ENCODE results near the gene MALAT1. TPM values are rescaled to one million over a fixed set of nuclear protein-coding genes. Genes with fewer than 3 reads are reported as not detected.
A peak's percentile ranks its signal among the peaks of the same experiment; 100 is the strongest.
"Not testable (repeated sequence)": the region's sequence is repeated elsewhere in the genome, so short reads cannot be mapped to it uniquely, and the experiment has no call there.

The MALAT1 gene
- total RNA-seq (over 10,000 TPM; 29,995 to 30,085 TPM), polyA plus RNA-seq (1,000 to 10,000 TPM; 1,355 to 3,419 (median 2,188) TPM), total RNA-seq (2,229 to 17,357 (median 9,530) reads per million in 6 experiments)

DNA sequence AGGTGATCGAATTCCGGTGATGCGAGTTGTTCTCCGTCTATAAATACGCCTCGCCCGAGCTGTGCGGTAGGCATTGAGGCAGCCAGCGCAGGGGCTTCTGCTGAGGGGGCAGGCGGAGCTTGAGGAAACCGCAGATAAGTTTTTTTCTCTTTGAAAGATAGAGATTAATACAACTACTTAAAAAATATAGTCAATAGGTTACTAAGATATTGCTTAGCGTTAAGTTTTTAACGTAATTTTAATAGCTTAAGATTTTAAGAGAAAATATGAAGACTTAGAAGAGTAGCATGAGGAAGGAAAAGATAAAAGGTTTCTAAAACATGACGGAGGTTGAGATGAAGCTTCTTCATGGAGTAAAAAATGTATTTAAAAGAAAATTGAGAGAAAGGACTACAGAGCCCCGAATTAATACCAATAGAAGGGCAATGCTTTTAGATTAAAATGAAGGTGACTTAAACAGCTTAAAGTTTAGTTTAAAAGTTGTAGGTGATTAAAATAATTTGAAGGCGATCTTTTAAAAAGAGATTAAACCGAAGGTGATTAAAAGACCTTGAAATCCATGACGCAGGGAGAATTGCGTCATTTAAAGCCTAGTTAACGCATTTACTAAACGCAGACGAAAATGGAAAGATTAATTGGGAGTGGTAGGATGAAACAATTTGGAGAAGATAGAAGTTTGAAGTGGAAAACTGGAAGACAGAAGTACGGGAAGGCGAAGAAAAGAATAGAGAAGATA, at the start of gene MALAT1:
Gene MALAT1 (plus strand): TSS at position 69 of the 736 bp plus-strand sequence.
- DNase-seq (peak; percentile 87 to 98 (median 94)), ATAC-seq (peak; percentile 21 to 23)
- Mint-ChIP-seq H3K4me1 (peaks cover 22 to 39% (median 28%) of the 10 kb centered on the region in 4 donors), H3K27me3 (no peaks in the 10 kb centered on the region), H3K4me3 (no peak within 1 kb of the TSS), H3K36me3 (peaks cover 0 to 9% (median 7%) of the 10 kb centered on the region in 3 donors), H3K9me3 (no peaks in the 10 kb centered on the region), H3K27ac (no peak within 1 kb of the TSS)
- POLR2A ChIA-PET, result interaction anchor here (0.6 to 24.9 kb wide), 55 partner anchors 9 to 1949 kb away, joined by 3 to 2047 read pairs (median 6); partner anchors contain the start of genes CAPN1, CCDC85B, CD248 and CDC42EP2

GRCh38 chr11:65451301-65451700, 47.5 kb upstream of the MALAT1 start:
- H3K4me3 Mint-ChIP-seq, H3K27ac Mint-ChIP-seq, H3K27me3 Mint-ChIP-seq, POLR2A ChIA-PET, H3K36me3 Mint-ChIP-seq, H3K9me3 Mint-ChIP-seq, DNase-seq, ATAC-seq: not testable (repeated sequence)
- peaks cover 3 to 35% (median 17%) of the 10 kb centered on the region in 4 donors for H3K4me1 Mint-ChIP-seq

- H3K27ac Mint-ChIP-seq, H3K4me3 Mint-ChIP-seq, POLR2A ChIA-PET: not testable (repeated sequence)
Measured at GRCh38 chr11:65452259-65452658, 46.6 kb upstream of the MALAT1 start.

GRCh38 chr11:65452806-65453490, 45.9 kb upstream of the MALAT1 start:
- POLR2A ChIA-PET, result interaction anchor here (0.6 to 1.1 kb wide), 4 partner anchors 17 to 56 kb away, joined by 3 to 8 read pairs (median 4); no protein-coding TSS in a partner anchor
- ATAC-seq, result no peak

More at GRCh38 chr11:65452259-65452658, 46.6 kb upstream of the MALAT1 start:
- not testable (repeated sequence) for H3K9me3 Mint-ChIP-seq, ATAC-seq, H3K27me3 Mint-ChIP-seq, DNase-seq, H3K36me3 Mint-ChIP-seq
- H3K4me1 Mint-ChIP-seq, result peaks cover 3 to 39% (median 20%) of the 10 kb centered on the region in 4 donors

GRCh38 chr11:65454311-65454695, 44.5 kb upstream of the MALAT1 start:
- DNase-seq (no peak), ATAC-seq (no peak)
- Mint-ChIP-seq H3K9me3 (no peaks in the 10 kb centered on the region), H3K4me3 (peak overlapping the region; percentile 81 to 96 (median 90)), H3K27ac (peak overlapping the region; percentile 57 to 95 (median 91)), H3K36me3 (no peaks in the 10 kb centered on the region), H3K4me1 (peaks cover 3 to 36% (median 19%) of the 10 kb centered on the region in 4 donors), H3K27me3 (no peaks in the 10 kb centered on the region)
- POLR2A ChIA-PET, result no interaction called here

More at GRCh38 chr11:65452806-65453490, 45.9 kb upstream of the MALAT1 start:
- peaks cover 3 to 40% (median 19%) of the 10 kb centered on the region in 4 donors for H3K4me1 Mint-ChIP-seq
- no peak for DNase-seq
- peak overlapping the region in 5 of 10 donors; percentile 17 to 67 (median 45) for H3K27ac Mint-ChIP-seq
- H3K36me3 Mint-ChIP-seq, result no peaks in the 10 kb centered on the region
- peaks cover 0 to 1% (median 0%) of the 10 kb centered on the region in 9 donors for H3K9me3 Mint-ChIP-seq
- H3K4me3 Mint-ChIP-seq, result peak overlapping the region in 3 of 10 donors; percentile 20 to 48 (median 46)
- H3K27me3 Mint-ChIP-seq, result no peaks in the 10 kb centered on the region

- POLR2A ChIA-PET, result interaction anchor here (0.5 to 1.8 kb wide), 6 partner anchors 10 to 55 kb away, joined by 3 to 8 read pairs (median 4); no protein-coding TSS in a partner anchor
- Mint-ChIP-seq H3K9me3 (no peaks in the 10 kb centered on the region), H3K27ac (peak overlapping the region; percentile 57 to 95 (median 91)), H3K4me3 (peak overlapping the region; percentile 81 to 96 (median 90)), H3K4me1 (peaks cover 3 to 35% (median 20%) of the 10 kb centered on the region in 4 donors), H3K36me3 (no peaks in the 10 kb centered on the region), H3K27me3 (no peaks in the 10 kb centered on the region)
- ATAC-seq, result peak; percentile 87 to 91
- peak; percentile 44 to 85 (median 70) for DNase-seq
Measured at GRCh38 chr11:65454696-65455456, 44.0 kb upstream of the MALAT1 start.

DNA sequence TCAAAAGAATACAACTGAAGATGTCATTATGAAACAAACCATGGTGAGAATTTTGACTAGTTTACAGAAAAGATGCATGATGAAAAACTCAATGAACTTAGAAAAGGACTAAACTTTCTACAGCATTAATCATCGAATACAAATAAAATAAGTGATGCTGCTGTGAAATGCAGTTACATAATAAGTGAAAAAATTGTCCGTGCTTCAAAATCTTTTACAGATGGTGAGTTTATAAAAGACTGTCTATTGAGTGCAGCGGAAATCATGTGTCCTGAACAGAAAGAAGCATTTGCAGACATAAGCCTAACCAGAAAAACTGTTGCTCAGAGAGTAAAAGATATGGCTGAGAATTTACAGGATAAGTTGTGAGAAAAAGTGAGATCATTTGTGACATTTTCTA, 42.4 kb upstream of the MALAT1 start:
- Mint-ChIP-seq H3K27ac (peak overlapping the region in 5 of 10 donors; percentile 4 to 74 (median 50)), H3K27me3 (no peaks in the 10 kb centered on the region)

DNA sequence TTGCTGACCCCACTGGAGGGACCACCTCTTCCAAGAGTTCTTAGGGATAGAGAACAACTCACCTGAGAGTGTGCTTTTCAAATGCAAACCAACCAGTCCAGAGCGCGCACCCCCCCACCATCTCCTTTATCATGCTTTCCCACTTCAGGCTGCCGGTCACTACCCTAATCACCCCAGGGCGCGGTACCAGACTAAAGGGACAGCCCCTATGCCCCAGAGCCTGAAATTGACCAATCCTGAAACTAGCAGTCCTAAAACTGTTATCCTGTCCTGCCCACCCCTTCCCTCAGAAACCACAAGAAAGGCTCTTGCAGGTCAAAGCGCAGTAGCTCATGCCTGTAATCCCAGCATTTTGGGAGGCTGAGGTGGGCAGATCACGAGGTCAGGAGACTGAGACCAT, 39.3 kb upstream of the MALAT1 start:
- DNase-seq (no peak), ATAC-seq (no peak)
- Mint-ChIP-seq H3K4me3 (no peak overlapping the region), H3K36me3 (no peaks in the 10 kb centered on the region), H3K9me3 (no peaks in the 10 kb centered on the region), H3K27me3 (no peaks in the 10 kb centered on the region), H3K4me1 (peaks cover 3 to 23% (median 16%) of the 10 kb centered on the region in 4 donors), H3K27ac (no peak overlapping the region)
- POLR2A ChIA-PET, result interaction anchor here (0.7 to 24.4 kb wide), 3 partner anchors 13 to 73 kb away, joined by 3 to 959 read pairs (median 4); partner anchors contain the start of genes FRMD8 and MALAT1

More for the DNA sequence above, 42.4 kb upstream of the MALAT1 start:
- Mint-ChIP-seq H3K4me3 (peak overlapping the region; percentile 27 to 88 (median 72)), H3K36me3 (no peaks in the 10 kb centered on the region), H3K4me1 (peaks cover 3 to 35% (median 20%) of the 10 kb centered on the region in 4 donors), H3K9me3 (no peaks in the 10 kb centered on the region)
- POLR2A ChIA-PET, result interaction anchor here (0.8 to 1.8 kb wide), 5 partner anchors 15 to 55 kb away, joined by 3 to 8 read pairs (median 4); no protein-coding TSS in a partner anchor
- ATAC-seq (no peak), DNase-seq (no peak)

GRCh38 chr11:65465471-65465870, 33.4 kb upstream of the MALAT1 start:
- not testable (repeated sequence) for ATAC-seq, H3K4me1 Mint-ChIP-seq, H3K36me3 Mint-ChIP-seq, H3K9me3 Mint-ChIP-seq, H3K27me3 Mint-ChIP-seq, H3K27ac Mint-ChIP-seq, H3K4me3 Mint-ChIP-seq, DNase-seq
- POLR2A ChIA-PET, result interaction anchor here (0.7 to 24.4 kb wide), 3 partner anchors 38 to 240 kb away, joined by 3 to 959 read pairs (median 88); partner anchors contain the start of gene MALAT1

- H3K4me3 Mint-ChIP-seq, H3K27ac Mint-ChIP-seq, ATAC-seq, H3K36me3 Mint-ChIP-seq, DNase-seq, H3K9me3 Mint-ChIP-seq, H3K27me3 Mint-ChIP-seq: not testable (repeated sequence)
- POLR2A ChIA-PET, result interaction anchor here (0.7 to 24.4 kb wide), 4 partner anchors 8 to 49 kb away, joined by 3 to 959 read pairs (median 46); partner anchors contain the start of gene MALAT1
- peaks cover 3 to 27% (median 19%) of the 10 kb centered on the region in 4 donors for H3K4me1 Mint-ChIP-seq
Measured at GRCh38 chr11:65467306-65467705, 31.5 kb upstream of the MALAT1 start.

GRCh38 chr11:65468874-65469333, 29.9 kb upstream of the MALAT1 start:
- H3K9me3 Mint-ChIP-seq, result no peaks in the 10 kb centered on the region
- peaks cover 3 to 35% (median 23%) of the 10 kb centered on the region in 4 donors for H3K4me1 Mint-ChIP-seq
- no peak overlapping the region for H3K4me3 Mint-ChIP-seq
- POLR2A ChIA-PET, result interaction anchor here (1.0 to 24.4 kb wide), 4 partner anchors 9 to 51 kb away, joined by 4 to 959 read pairs (median 46); partner anchors contain the start of gene MALAT1
- ATAC-seq, result peak in 1 of 2 donors; percentile 25
- peak in 9 of 10 donors; percentile 30 to 78 (median 42) for DNase-seq
- H3K27ac Mint-ChIP-seq, result peak overlapping the region in 4 of 10 donors; percentile 34 to 67 (median 46)
- no peaks in the 10 kb centered on the region for H3K36me3 Mint-ChIP-seq
- H3K27me3 Mint-ChIP-seq, result no peaks in the 10 kb centered on the region
